Lung (tissue), 12 donors: ENCODE data around the gene PRR22. TPM values are rescaled to one million over a fixed set of nuclear protein-coding genes. Genes with fewer than 3 reads are reported as not detected.

Source experiments
- ATAC-seq: fragments of 200-7000 bp; cut with Tn5 transposase; one replicate; pipeline ENCODE4 v1.9.1; 2020; ENCODE audit warnings: moderate number of reproducible peaks; ENCODE audit not compliant: insufficient read depth, low FRiP score
- DNase-seq, 3 donors: peaks; one replicate each; pipeline ENCODE4 v3.0.0-alpha.2; 2013 to 2017
- H3K27ac ChIP-seq, 2 donors: one replicate each; pipeline ENCODE4 v1.5.1; 2013; ENCODE audit warnings: mild to moderate bottlenecking in 2 of 2, moderate library complexity in 2 of 2, control low read depth in 1 of 2, inconsistent platforms in 1 of 2, low read depth in 1 of 2, low read length in 1 of 2
- H3K27me3 ChIP-seq, 3 donors: one replicate each; pipeline ENCODE4 v1.5.1; 2013; ENCODE audit warnings: low read length in 2 of 3; ENCODE audit not compliant: control insufficient read depth in 3 of 3, insufficient read depth in 3 of 3
- H3K36me3 ChIP-seq, 4 donors: one replicate each; pipeline ENCODE4 v1.5.1; 2013; ENCODE audit warnings: low read length in 4 of 4, mild to moderate bottlenecking in 1 of 4, moderate library complexity in 1 of 4; ENCODE audit not compliant: control insufficient read depth in 4 of 4, insufficient read depth in 4 of 4
- H3K4me1 ChIP-seq, 5 donors: one replicate each; pipeline ENCODE4 v1.5.1; 2013; ENCODE audit warnings: low read length in 5 of 5, mild to moderate bottlenecking in 2 of 5, moderate library complexity in 1 of 5; ENCODE audit not compliant: control insufficient read depth in 5 of 5, insufficient read depth in 5 of 5
- H3K4me3 ChIP-seq: one replicate; pipeline ENCODE4 v1.5.1; 2013; ENCODE audit warnings: mild to moderate bottlenecking, control low read depth, moderate library complexity
- H3K9ac ChIP-seq, 2 donors: one replicate each; pipeline ENCODE4 v1.5.1; 2013; ENCODE audit warnings: low read length in 2 of 2, control low read depth in 1 of 2; ENCODE audit not compliant: insufficient read depth in 1 of 2
- H3K9me3 ChIP-seq, 4 donors: one replicate each; pipeline ENCODE4 v1.5.1; 2013; ENCODE audit warnings: low read length in 3 of 4, mild to moderate bottlenecking in 1 of 4, moderate library complexity in 1 of 4; ENCODE audit not compliant: control insufficient read depth in 4 of 4, insufficient read depth in 3 of 4
- WGBS, 2 donors: extraction: QIAGEN DNeasy Blood & Tissue Kit; methylation state at CpG; one replicate each; pipeline ENCODE4 v1.1.7; 2013; 5-methylcytosine and 5-hydroxymethylcytosine counted together
- polyA plus RNA-seq, 2 donors: library from polyadenylated mRNA; stranded (reverse); fragments of 200-250 nt; gene quantifications; one replicate each; pipeline ENCODE4 v1.2.1, GENCODE V29; 2013
- total RNA-seq, 2 donors: library from RNA; depleted of rRNA in 1 of 2; stranded (reverse); fragments of >200 nt in 1 of 2; gene quantifications; one replicate each; pipeline ENCODE4 v1.2.1, GENCODE V29; 2014 to 2021
- TF ChIP-seq, protein P1 (sequence below): IDR thresholded peaks from 2 replicates; pipeline ENCODE4 v1.5.1; 2012; ENCODE audit warnings: mild to moderate bottlenecking; ENCODE audit errors: control extremely low read depth, extremely low read depth
- donor health status: control.
- donor health status: control.
- donor health status: Bipolar disorder and iron deficiency.
- donor health status: healthy.
- donor health status: DM: yes; HTN: yes; CAD: no.

PRR22 gene
- total and polyA plus RNA-seq, 4 donors = 0.20 to 6.8 (median 4.4) TPM

DNA sequence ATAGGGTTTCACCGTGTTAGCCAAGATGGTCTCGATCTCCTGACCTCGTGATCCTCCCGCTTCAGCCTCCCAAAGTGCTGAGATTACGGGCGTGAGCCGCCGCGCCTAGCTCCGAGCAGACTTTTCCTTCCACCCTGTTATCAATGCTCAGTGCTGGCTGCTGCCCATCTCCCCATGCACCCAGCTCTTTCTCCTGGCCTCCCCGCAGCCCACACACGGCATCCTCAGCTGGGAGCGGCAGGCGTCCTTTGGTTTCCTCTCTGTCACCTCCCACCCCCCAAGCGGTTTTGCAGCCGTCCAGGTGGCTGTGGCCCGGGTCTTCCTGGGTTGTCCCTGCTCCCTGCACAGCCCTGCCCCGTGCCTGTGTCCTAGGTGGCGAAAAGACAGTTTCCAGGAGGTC lies 12.1 kb downstream of the PRR22 start:
- no peak for ATAC-seq
- whole genome bisulfite sequencing, 2 donors = 78 to 83% methylated on average over 19 of the region's 19 CpGs
- TF ChIP-seq, protein P1, sequence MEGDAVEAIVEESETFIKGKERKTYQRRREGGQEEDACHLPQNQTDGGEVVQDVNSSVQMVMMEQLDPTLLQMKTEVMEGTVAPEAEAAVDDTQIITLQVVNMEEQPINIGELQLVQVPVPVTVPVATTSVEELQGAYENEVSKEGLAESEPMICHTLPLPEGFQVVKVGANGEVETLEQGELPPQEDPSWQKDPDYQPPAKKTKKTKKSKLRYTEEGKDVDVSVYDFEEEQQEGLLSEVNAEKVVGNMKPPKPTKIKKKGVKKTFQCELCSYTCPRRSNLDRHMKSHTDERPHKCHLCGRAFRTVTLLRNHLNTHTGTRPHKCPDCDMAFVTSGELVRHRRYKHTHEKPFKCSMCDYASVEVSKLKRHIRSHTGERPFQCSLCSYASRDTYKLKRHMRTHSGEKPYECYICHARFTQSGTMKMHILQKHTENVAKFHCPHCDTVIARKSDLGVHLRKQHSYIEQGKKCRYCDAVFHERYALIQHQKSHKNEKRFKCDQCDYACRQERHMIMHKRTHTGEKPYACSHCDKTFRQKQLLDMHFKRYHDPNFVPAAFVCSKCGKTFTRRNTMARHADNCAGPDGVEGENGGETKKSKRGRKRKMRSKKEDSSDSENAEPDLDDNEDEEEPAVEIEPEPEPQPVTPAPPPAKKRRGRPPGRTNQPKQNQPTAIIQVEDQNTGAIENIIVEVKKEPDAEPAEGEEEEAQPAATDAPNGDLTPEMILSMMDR = no peak
- Histone ChIP-seq H3K4me1 (no peaks in the 10 kb centered on the region), H3K9me3 (no peaks in the 10 kb centered on the region), H3K4me3 (no peak overlapping the region), H3K9ac (no peak overlapping the region), H3K27me3 (no peaks in the 10 kb centered on the region), H3K36me3 (no peaks in the 10 kb centered on the region), H3K27ac (no peak overlapping the region)
- no peak for DNase-seq

DNA sequence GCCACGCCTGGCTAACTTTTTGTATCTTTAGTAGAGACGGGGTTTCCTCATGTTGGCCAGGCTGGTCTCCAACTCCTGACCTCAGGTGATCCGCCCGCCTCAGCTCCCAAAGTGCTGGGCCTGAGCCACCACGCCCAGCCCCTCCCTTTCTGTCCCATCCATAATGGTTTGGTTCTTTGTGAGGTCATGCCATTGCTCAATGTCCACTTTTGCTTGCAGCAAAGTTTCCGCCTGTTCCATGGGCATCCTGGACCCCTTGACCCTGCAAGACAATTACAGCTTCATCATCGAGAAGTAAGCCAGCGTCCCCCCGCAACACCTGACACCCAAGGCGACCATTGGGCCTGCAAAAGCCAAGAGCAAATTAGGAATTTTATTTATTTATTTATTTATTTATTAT lies 16.6 kb downstream of the PRR22 start:
- no peaks in the 10 kb centered on the region for H3K36me3 ChIP-seq
- H3K4me3 ChIP-seq = no peak overlapping the region
- H3K27ac ChIP-seq = no peak overlapping the region
- WGBS, 2 donors = 92 to 93% methylated on average over 10 of the region's 10 CpGs
- H3K27me3 ChIP-seq = no peaks in the 10 kb centered on the region
- DNase-seq = no peak
- TF ChIP-seq, protein P1 = no peak
- H3K9me3 ChIP-seq = peaks cover 0 to 2% (median 0%) of the 10 kb centered on the region in 4 donors
- no peak for ATAC-seq
- H3K4me1 ChIP-seq = no peaks in the 10 kb centered on the region
- no peak overlapping the region for H3K9ac ChIP-seq

DNA sequence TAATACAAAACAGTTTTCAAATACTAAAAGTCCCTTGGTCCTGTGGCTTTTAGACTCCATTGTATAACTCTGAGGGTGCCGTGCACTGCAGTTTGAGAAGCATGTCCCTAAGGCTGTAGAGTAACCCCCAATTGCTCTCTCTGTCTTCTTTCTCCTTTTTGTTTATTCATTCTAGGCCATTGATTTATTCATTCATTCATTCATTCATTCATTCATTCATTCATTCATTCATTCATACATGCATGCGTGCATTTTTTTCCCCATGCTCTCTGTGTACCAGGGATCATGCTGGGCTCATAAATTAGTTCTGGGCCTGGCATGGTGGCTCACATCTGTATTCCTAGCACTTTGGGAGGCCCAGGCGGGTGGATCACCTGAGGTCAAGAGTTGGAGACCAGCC lies 19.3 kb downstream of the PRR22 start:
- no peak overlapping the region for H3K27ac ChIP-seq
- no peaks in the 10 kb centered on the region for H3K27me3 ChIP-seq
- peaks cover 0 to 2% (median 0%) of the 10 kb centered on the region in 4 donors for H3K9me3 ChIP-seq
- H3K4me3 ChIP-seq = no peak overlapping the region
- no peaks in the 10 kb centered on the region for H3K4me1 ChIP-seq
- DNase-seq = no peak
- TF ChIP-seq, protein P1 = no peak
- no peak overlapping the region for H3K9ac ChIP-seq
- 92 to 94% methylated on average over 3 of the region's 3 CpGs for WGBS, 2 donors
- no peak for ATAC-seq
- H3K36me3 ChIP-seq = no peaks in the 10 kb centered on the region

DNA sequence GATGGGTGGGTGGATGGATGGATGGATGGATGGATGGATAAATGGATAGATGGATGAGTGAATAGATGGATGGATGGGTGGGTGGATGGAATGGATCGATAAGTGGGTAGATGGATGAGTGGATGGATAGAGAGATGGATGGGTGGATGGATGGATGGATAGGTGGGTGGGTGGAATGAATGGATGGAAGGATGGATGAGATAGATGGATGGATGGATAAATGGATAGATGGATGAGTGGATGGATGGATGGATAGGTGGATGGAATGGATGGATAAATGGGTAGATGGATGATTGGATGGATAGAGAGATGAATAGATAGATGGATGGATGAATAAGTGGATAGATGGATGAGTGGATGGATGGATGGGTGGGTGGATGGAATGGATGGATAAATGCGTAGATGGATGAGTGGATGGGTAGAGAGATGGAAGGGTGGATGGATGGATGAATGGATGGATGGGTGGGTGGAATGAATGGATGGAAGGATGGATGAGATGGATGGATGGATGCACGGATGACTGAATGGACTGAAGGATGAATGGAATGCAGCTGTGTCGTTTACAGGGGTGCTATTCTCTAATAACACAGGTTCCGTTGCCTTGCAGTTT lies 21.8 kb downstream of the PRR22 start:
- no peaks in the 10 kb centered on the region for H3K36me3 ChIP-seq
- ATAC-seq (no peak), DNase-seq (no peak)
- H3K27ac ChIP-seq = no peak overlapping the region
- H3K4me3 ChIP-seq = no peak overlapping the region
- H3K9me3 ChIP-seq = peaks cover 0 to 2% (median 0%) of the 10 kb centered on the region in 4 donors
- no peaks in the 10 kb centered on the region for H3K4me1 ChIP-seq
- TF ChIP-seq, protein P1 = no peak
- H3K9ac ChIP-seq = no peak overlapping the region
- WGBS, 2 donors = 90 to 95% methylated on average over 5 of the region's 5 CpGs
- peaks cover 0 to 2% (median 0%) of the 10 kb centered on the region in 3 donors for H3K27me3 ChIP-seq
